CD14-positive monocyte (primary cell): ENCODE measurements around the gene WBP1. TPM values are rescaled to one million over a fixed set of nuclear protein-coding genes. Genes with fewer than 3 reads are reported as not detected.

Source experiments
- DNase-seq, 3 donors: peaks; one replicate each; pipeline ENCODE4 v3.0.0-alpha.2; 2011 to 2022
- H2AFZ ChIP-seq: 2 replicates; pipeline ENCODE4 v1.6.0; 2012; ENCODE audit warnings: mild to moderate bottlenecking, low read depth, low read length, inconsistent platforms; ENCODE audit not compliant: insufficient read depth, poor library complexity, severe bottlenecking
- H3K27ac ChIP-seq, 2 donors: 1 replicate in 1 of 2; 2 replicates in 1 of 2; pipeline ENCODE4 v1.5.1; 2012 to 2013; ENCODE audit warnings: low read length in 2 of 2, control low read depth in 1 of 2, inconsistent platforms in 1 of 2, low read depth in 1 of 2, mild to moderate bottlenecking in 1 of 2
- H3K27me3 ChIP-seq, 2 donors: one replicate each; pipeline versions ENCODE4 v1.6.0 to v1.6.1; 2011 to 2013; ENCODE audit warnings: low read length in 2 of 2; ENCODE audit not compliant: control insufficient read depth in 2 of 2, insufficient read depth in 2 of 2
- H3K36me3 ChIP-seq, 2 donors: replicated peaks in 1 of 2; 1 replicate in 1 of 2; 2 replicates in 1 of 2; pipeline versions ENCODE4 v1.5.1 to v1.6.1; 2012 to 2013; ENCODE audit warnings: low read length in 2 of 2, control low read depth in 1 of 2, inconsistent platforms in 1 of 2, mild to moderate bottlenecking in 1 of 2; ENCODE audit not compliant: insufficient read depth in 2 of 2, control insufficient read depth in 1 of 2
- H3K4me1 ChIP-seq, 2 donors: 1 replicate in 1 of 2; 2 replicates in 1 of 2; pipeline versions ENCODE4 v1.5.1 to v1.6.1; 2012 to 2013; ENCODE audit warnings: low read length in 2 of 2, control low read depth in 1 of 2, inconsistent platforms in 1 of 2, mild to moderate bottlenecking in 1 of 2, moderate library complexity in 1 of 2; ENCODE audit not compliant: insufficient read depth in 2 of 2, control insufficient read depth in 1 of 2
- H3K4me2 ChIP-seq: replicated peaks from 2 replicates; pipeline ENCODE3; 2012; ENCODE audit warnings: low read length, moderate library complexity, mild to moderate bottlenecking; ENCODE audit not compliant: poor library complexity, severe bottlenecking; ENCODE audit errors: extremely low read depth
- H3K4me3 ChIP-seq, 3 experiments: fragments of 200-600 bp in 1 of 3; sonication (generic) in 1 of 3; replicated peaks in 1 of 3; 1 replicate in 2 of 3; 2 replicates in 1 of 3; pipeline ENCODE4 v1.5.1; 2011 to 2013; ENCODE audit warnings: low read length in 3 of 3, mild to moderate bottlenecking in 3 of 3, control low read depth in 2 of 3, low read depth in 2 of 3, inconsistent platforms in 1 of 3, moderate library complexity in 1 of 3
- H3K79me2 ChIP-seq: 2 replicates; pipeline ENCODE4 v1.6.0; 2012; ENCODE audit warnings: mild to moderate bottlenecking, control low read depth, inconsistent platforms, low read length, moderate library complexity; ENCODE audit not compliant: insufficient read depth
- H3K9ac ChIP-seq: 2 replicates; pipeline ENCODE4 v1.6.0; 2017; ENCODE audit warnings: low read length, mild to moderate bottlenecking; ENCODE audit not compliant: insufficient read depth, poor library complexity, severe bottlenecking
- H3K9me3 ChIP-seq, 2 donors: replicated peaks in 1 of 2; 1 replicate in 1 of 2; 2 replicates in 1 of 2; pipeline versions ENCODE4 v1.5.1 to v1.6.1; 2012 to 2013; ENCODE audit warnings: low read length in 2 of 2, control low read depth in 1 of 2; ENCODE audit not compliant: control insufficient read depth in 1 of 2, insufficient read depth in 1 of 2
- H4K20me1 ChIP-seq: 2 replicates; pipeline ENCODE4 v1.6.0; 2012; ENCODE audit warnings: mild to moderate bottlenecking, low read length, control low read depth, moderate library complexity; ENCODE audit not compliant: insufficient read depth
- H3K27ac Mint-ChIP-seq, 7 donors: one replicate each; pipeline ENCODE4 v1.8.0; 2020; ENCODE audit warnings: mild to moderate bottlenecking in 7 of 7, mixed read lengths in 7 of 7, moderate library complexity in 6 of 7, inconsistent platforms in 2 of 7
- H3K27me3 Mint-ChIP-seq, 3 donors: one replicate each; pipeline ENCODE4 v1.8.0; 2021 to 2022; ENCODE audit warnings: low read depth in 3 of 3, mild to moderate bottlenecking in 3 of 3, mixed read lengths in 3 of 3, moderate library complexity in 3 of 3, inconsistent platforms in 1 of 3
- H3K36me3 Mint-ChIP-seq, 2 donors: one replicate each; pipeline ENCODE4 v1.8.0; 2020; ENCODE audit warnings: mixed read lengths in 2 of 2, inconsistent platforms in 1 of 2, mild to moderate bottlenecking in 1 of 2
- H3K4me1 Mint-ChIP-seq: one replicate; pipeline ENCODE4 v1.8.0; 2020; ENCODE audit warnings: mild to moderate bottlenecking, mixed read lengths
- H3K4me3 Mint-ChIP-seq, 2 donors: one replicate each; pipeline ENCODE4 v1.8.0; 2020; ENCODE audit warnings: mild to moderate bottlenecking in 2 of 2, mixed read lengths in 2 of 2, moderate library complexity in 1 of 2
- H3K9me3 Mint-ChIP-seq, 7 donors: one replicate each; pipeline ENCODE4 v1.8.0; 2020 to 2022; ENCODE audit warnings: mixed read lengths in 7 of 7, mild to moderate bottlenecking in 6 of 7, moderate library complexity in 6 of 7, inconsistent platforms in 2 of 7
- WGBS: methylation state at CpG from one replicate; pipeline ENCODE4 v1.1.5; 2013; ENCODE audit warnings: missing lambda C conversion rate; ENCODE audit not compliant: insufficient coverage; 5-methylcytosine and 5-hydroxymethylcytosine counted together
- intact Hi-C, 2 donors: fragments of 100-400 bp; cut with micrococcal nuclease; formaldehyde crosslinking; loops; one replicate each; pipeline versions ENCODE4 v1.15.0 to v1.15.1; 2023
- polyA plus RNA-seq, 3 donors: library from polyadenylated mRNA; depleted of rRNA in 1 of 3; unstranded in 2 of 3; stranded (reverse) in 1 of 3; fragments of 300-500 nt in 2 of 3; fragments of >200 nt in 1 of 3; fragmentation: Illumina TruSeq in 2 of 3; gene quantifications; 1 replicate in 2 of 3; 2 replicates in 1 of 3; pipeline ENCODE4 v1.2.3, GENCODE V29; 2012 to 2021
- TF ChIP-seq, protein P1 (sequence below): fragments of 200-600 bp; IDR thresholded peaks from one replicate; pipeline ENCODE4 v1.8.0; 2022; ENCODE audit warnings: antibody characterized with exemption, mild to moderate bottlenecking

WBP1 gene
- polyA plus RNA-seq, 3 donors = 23.9 to 109 (median 31.0) TPM

GRCh38 chr2:74472945-74473258 lies 14.7 kb downstream of the WBP1 start:
- Histone ChIP-seq H3K79me2 (peaks cover 17% of the 10 kb centered on the region), H3K4me1 (peaks cover 35 to 41% of the 10 kb centered on the region in 2 donors), H3K36me3 (peaks cover 14 to 19% of the 10 kb centered on the region in 2 donors), H3K4me3 (peak overlapping the region; percentile 38 to 92 (median 62)), H4K20me1 (peaks cover 8% of the 10 kb centered on the region), H3K27me3 (no peaks in the 10 kb centered on the region), H3K9me3 (no peaks in the 10 kb centered on the region), H2AFZ (peak overlapping the region; percentile 99), H3K9ac (peak overlapping the region; percentile 85), H3K27ac (peak overlapping the region; percentile 89 to 97), H3K4me2 (peak overlapping the region; percentile 92)
- H3K9me3 Mint-ChIP-seq = peaks cover 0 to 3% (median 0%) of the 10 kb centered on the region in 7 donors
- peaks cover 31% of the 10 kb centered on the region for H3K4me1 Mint-ChIP-seq
- TF ChIP-seq, protein P1, sequence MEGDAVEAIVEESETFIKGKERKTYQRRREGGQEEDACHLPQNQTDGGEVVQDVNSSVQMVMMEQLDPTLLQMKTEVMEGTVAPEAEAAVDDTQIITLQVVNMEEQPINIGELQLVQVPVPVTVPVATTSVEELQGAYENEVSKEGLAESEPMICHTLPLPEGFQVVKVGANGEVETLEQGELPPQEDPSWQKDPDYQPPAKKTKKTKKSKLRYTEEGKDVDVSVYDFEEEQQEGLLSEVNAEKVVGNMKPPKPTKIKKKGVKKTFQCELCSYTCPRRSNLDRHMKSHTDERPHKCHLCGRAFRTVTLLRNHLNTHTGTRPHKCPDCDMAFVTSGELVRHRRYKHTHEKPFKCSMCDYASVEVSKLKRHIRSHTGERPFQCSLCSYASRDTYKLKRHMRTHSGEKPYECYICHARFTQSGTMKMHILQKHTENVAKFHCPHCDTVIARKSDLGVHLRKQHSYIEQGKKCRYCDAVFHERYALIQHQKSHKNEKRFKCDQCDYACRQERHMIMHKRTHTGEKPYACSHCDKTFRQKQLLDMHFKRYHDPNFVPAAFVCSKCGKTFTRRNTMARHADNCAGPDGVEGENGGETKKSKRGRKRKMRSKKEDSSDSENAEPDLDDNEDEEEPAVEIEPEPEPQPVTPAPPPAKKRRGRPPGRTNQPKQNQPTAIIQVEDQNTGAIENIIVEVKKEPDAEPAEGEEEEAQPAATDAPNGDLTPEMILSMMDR = no peak
- intact Hi-C loops = no loop called here
- DNase-seq = no peak
- peak overlapping the region; percentile 92 to 98 (median 98) for H3K27ac Mint-ChIP-seq
- peaks cover 19 to 33% of the 10 kb centered on the region in 2 donors for H3K36me3 Mint-ChIP-seq
- H3K4me3 Mint-ChIP-seq = peak overlapping the region; percentile 92 to 97
- peaks cover 0 to 2% (median 0%) of the 10 kb centered on the region in 3 donors for H3K27me3 Mint-ChIP-seq
- 0% methylated on average over 4 of the region's 7 CpGs for WGBS

GRCh38 chr2:74474481-74474880 lies 16.2 kb downstream of the WBP1 start:
- peaks cover 35% of the 10 kb centered on the region for H3K4me1 Mint-ChIP-seq
- intact Hi-C loops = no loop called here
- H3K9ac ChIP-seq = no peak overlapping the region
- no peak overlapping the region for H3K4me2 ChIP-seq
- WGBS = 98% methylated on average over 6 of the region's 6 CpGs
- H3K9me3 ChIP-seq = no peaks in the 10 kb centered on the region
- H3K27me3 Mint-ChIP-seq = peaks cover 0 to 2% (median 2%) of the 10 kb centered on the region in 3 donors
- H3K36me3 Mint-ChIP-seq = peaks cover 23 to 39% of the 10 kb centered on the region in 2 donors
- no peak overlapping the region for H2AFZ ChIP-seq
- peaks cover 0 to 3% (median 0%) of the 10 kb centered on the region in 7 donors for H3K9me3 Mint-ChIP-seq
- peaks cover 35 to 41% of the 10 kb centered on the region in 2 donors for H3K4me1 ChIP-seq
- H3K27me3 ChIP-seq = no peaks in the 10 kb centered on the region
- no peak for DNase-seq
- H3K4me3 Mint-ChIP-seq = no peak overlapping the region
- H3K27ac Mint-ChIP-seq = no peak overlapping the region
- no peak overlapping the region for H3K27ac ChIP-seq
- H3K79me2 ChIP-seq = peaks cover 18% of the 10 kb centered on the region
- H3K4me3 ChIP-seq = no peak overlapping the region
- TF ChIP-seq, protein P1 = no peak
- peaks cover 14 to 22% of the 10 kb centered on the region in 2 donors for H3K36me3 ChIP-seq
- H4K20me1 ChIP-seq = peaks cover 8% of the 10 kb centered on the region
